Activated CD4-positive, CD25-positive, alpha-beta regulatory T cell (primary cell): Measurements from ENCODE around the gene SFTPB.
"Not testable (repeated sequence)": the region's sequence is repeated elsewhere in the genome, so short reads cannot be mapped to it uniquely, and the experiment has no call there.

Experiments
- DNase-seq, 4 experiments: peaks; one replicate each; lab custom pipeline; 2025; lab: John Stamatoyannopoulos, UW

Gene SFTPB

DNA sequence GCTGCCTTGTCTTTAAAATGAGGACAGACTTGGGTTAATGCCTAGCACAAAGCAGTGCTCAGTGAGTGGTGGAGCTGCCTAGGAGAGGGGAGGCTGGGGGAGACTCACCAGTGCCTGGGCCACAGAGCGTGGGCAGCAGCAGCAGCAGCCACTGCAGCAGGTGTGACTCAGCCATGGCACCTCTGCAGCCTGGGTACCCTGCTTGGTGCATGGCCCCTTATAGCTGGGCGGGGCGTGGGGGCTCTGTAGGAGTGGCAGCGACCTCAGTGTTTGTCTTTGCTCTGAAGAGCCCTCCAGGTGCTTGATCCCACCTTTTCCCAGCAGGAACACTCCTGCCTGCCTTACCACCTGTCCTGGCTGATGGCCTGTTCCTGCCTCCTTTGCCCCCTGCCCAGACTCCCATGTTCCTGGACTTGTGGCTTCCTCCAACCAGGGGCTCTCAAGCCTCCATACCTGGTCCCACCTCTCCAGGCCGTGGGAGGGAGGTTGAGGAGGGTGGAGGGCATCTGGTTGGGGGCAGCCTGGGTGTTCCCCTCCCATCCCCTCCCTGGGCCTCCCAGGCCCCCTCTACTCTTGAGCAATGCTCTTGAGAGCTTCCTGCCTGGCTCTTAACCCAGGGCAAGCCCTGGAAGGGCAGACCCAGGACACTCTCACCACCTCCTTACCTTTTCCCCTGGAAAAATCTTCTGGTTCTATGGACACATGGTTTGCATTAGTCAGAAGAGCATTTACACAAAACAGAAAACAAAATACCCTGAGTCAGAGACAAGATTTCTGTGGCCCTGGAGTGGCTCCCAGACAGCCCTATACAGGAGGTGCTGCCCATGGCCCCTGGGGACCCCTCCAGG is at the start of gene SFTPB:
SFTPB (minus strand) TSS at position 191 of the 848 bp plus-strand sequence; CDS start at position 175, 16 bp downstream.
- no peak for DNase-seq

DNA sequence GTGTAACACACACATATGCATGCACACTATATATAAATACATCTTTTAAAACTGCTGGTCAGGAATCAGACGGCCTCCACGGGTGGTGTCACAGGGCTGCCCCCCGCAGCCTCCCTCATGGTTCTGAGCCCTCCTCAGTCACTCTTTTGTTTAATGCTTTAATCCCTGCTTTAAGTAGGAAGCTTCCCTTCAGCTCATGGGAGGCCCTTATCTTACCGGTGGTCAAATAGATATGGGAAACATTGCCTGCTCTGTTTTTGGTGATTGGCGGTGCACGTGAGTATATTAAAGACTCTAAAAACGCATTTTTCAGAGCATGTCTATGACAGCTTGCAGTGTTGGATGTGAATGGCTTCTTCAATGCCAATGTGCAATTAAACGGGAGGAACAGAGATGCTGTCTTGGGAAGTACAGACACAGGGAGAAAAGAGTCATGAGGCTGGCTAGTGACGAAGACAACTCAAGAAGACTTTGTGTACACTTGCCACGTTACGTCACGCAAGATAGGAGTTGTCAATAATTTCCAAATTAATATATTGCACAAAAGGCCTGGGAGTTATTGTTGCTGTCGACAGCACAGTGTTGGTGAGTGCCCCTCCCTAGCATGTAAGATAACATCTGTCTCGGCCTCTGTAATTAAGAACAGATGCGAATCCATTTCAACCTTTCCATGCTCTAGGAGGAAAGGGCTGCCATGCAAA is 49.5 kb upstream of the SFTPB start:
- no peak for DNase-seq

DNA sequence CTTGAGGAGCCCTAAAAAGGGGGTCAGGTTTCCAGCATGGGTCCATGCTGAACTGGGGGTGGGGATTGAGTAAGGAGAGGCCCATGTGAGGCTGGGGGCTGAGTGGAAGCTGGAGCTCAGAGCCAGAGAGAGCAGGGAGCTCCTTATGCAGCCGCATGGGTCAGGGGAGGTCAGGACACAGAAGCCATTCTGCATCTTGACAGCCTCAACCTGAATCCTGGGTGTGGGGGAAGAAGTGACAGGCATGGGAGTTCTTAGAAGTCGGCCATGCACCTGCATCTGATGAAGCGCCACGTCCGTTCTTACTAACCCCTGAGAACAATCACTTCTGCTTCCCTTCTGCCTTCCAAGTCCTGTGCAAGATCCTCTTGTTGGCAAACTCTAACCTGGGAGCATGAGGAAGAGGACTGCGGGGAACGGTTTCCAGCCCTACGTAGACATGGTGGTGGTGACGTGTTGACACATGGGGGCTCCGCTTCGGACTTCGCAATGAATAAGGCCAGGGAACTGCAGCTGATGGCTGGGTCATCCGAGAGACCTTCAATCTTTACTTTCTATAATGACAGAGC is 48.4 kb upstream of the SFTPB start:
- DNase-seq = no peak

DNA sequence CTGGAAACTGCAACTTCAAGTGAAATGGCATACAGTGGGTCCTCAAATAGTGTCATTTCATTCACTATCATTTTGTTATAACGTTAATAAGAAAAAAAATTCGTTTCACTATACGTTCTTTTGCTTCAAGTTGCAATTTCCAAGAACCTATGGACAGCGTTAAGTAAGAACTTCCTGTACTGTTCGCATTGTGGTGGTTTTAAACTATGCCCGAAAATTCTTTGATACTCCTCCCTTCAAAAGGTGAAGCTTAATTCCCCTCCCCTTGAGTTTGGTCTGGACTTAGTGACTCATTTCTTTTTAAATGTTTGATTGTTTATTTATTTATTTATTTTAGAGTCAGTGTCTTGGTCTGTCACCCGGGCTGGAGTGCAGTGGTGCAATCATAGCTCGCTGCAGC is 46.8 kb upstream of the SFTPB start:
- DNase-seq = no peak

DNA sequence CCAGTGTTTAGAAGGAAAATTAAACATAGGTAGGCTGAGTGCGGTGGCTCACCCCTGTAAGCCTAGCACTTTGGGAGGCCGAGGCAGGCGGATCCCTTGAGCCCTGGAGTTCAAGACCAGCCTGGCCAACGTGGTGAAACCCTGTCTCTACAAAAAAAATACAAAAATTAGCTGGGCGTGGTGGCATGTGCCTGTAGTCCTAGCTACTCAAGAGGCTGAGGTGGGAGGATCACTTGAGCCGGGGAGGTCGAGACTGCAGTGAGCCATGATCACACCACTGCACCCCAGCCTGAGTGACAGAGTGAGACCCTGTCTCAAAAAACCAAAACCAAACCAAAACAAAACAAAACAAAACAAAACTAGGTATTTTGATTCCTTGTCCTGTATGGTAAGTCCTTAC is 46.4 kb upstream of the SFTPB start:
- DNase-seq = not testable (repeated sequence)

DNA sequence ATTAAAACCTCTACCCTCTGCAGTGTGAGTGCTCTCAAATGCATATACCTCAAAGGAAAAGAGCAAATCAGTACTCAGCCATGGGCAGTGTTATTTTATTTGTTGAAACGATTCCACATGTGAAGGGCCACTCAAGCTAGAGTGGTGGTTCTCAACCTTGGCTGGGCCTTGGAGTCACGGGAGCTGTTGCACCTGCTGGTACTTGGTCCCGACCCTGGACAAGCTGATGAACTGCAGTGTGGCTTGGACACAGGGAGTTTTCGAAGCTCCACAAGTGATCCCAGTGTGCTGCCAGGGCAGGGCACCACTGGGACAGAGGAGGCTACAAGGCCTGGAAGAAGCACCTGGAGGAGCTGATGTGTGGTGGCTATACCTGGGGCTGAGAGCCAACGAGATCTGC is 45.8 kb upstream of the SFTPB start:
- no peak for DNase-seq

DNA sequence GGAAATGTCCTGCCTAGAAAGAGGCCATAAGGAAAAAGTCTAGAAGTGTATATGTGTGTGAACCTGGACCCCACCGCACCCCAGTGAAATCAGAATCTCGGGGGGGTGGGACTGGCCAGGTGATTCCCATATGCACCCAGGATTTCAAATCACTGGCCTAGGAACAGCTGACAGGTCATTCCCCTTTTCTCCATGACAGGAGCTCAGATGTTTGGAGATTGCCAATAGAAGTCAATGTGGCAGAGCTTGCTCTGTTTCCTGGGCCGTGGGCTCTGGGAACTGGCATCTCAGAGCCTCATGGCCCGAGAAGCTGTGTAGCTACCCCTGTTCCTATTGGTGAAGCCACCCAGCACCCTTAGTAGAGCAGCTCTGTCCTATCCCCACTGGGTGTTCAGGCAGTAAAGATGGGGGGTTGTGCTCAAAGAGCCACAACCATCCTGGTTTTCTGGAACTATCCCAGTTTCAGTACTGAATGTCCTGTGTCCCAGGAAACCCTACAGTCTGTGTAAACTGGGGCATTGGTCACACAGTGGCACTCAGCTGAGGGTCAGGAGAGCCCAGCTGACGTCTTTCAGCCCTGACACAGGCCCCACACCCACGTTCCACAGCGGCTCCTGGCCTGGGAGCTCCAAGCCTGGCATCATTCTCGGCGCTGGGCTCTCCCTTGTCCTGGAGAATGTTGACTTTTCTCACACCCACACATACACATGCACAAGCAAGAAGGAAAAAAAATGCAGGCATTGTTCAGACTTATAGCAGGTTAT is 45.0 kb upstream of the SFTPB start:
- DNase-seq = no peak

DNA sequence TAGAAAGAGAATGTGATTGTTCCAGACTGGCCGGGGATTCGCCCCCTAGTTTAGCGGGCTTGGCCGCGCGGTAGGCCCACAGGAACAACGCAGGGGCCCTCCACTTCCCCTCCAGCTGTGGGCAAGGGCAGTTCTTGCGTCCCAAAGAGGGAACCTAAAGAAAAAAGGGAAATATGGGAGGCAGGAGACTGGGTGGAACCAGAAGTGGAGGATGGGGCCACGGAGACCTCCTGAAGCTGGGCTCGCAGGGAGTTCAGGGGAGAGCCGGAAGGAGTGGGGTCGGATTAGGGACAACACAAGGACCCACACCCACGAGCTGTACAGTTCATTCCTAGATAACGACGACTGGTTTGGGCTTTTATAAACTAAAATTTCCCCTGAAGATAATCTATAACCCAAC is 44.3 kb upstream of the SFTPB start:
- DNase-seq = no peak

DNA sequence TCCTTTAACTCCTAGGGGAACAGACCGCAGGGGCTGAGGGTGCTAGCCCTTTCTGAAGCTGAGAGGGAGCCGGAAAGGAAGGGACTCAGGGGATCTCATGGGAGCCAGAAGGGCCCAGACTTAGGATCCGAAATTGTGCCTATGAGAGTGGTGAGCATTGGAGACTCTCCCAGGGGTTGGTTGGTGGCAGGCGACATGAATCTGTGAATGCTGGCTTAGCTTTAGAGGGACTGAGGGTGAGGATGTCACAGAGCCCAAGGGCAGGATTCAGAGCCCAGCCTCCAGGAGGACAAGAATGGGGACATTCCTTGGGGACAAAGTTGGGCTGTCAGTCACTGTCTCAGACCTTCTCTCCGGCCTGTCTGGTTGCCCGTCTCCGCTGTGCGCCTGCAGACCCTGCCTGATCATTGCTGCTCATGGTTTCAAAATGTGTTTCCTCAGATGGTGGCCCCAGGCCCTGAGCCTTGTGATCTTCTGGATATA is 43.6 kb upstream of the SFTPB start:
- DNase-seq = no peak

DNA sequence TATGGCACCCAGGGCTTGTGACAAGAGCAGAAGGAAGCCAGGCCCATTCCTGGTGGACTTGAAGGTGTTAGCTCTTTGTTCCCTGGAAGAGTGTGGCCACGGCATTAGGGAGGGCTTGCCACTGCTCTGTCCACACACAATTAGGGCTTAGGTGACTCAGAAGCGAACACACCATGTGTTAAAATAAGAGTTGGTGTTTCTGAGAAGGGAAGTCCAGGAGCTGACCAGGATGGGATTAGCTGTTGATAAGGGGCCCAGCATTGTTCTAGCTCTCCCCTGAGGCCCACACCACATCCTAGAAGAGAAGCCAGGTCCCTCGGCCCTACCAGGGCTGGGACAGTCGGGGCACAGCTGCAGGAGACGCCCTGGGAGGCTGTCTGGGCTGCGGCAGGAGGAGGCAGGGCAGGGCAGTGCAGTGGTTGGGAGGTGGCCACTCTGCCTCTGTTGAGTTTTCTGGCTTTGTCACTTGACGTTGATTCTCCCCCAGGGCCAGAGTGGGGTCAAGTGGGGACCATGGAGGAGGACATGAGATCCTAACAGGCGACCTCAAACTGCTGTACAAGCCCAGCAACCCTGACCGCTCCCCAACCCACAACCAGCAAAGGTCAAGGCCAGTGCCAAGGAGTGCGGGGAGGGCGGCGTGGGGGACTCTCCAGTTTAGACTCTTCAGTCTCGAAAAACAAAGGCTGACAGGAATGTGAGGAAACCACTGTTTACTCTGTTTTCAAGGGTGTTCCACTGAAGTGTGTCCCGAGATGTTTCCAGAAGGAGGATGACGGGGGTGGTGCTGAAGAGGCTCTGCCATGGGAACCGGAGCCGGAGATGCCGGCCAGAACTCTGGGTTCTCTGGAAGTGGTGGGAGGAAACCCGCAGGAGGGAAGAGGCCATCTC is 42.9 kb upstream of the SFTPB start:
- DNase-seq = no peak

DNA sequence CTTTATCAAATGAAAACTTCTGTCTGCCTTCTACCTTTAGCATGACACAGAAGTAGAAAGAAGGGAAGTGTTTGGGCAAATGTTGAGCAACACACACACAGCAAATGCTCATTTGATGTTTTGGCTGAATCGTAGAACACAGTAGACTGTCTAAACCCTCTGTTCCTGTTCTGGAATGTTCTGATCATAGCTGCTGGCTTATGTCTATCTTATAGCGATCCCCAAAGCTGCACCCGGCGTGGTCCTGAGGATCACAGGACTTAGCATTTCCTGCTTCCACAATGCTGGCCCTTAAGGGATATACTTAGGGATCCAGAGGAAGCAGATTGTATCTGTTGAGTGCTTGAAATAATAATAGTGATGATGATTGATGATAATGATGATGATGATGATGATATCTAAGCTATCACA is 41.4 kb upstream of the SFTPB start:
- no peak for DNase-seq

DNA sequence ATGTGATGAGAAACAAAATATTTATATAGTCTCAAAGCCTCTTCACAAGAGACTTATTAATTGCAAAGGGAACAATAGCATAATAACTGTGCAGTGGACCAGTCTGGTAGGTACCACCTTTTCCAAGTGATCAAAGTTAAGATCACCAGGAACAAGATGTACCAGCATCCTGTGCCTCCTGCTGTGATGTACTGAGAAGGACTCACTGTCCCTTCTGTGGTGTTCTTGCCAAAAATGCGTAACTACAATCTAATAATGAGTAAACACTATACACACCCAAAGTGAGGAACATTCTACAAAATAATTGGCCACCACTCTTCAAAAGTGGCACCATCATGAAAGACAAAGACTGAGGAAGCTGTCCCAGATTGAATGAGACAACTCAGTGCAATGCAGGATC is 40.6 kb upstream of the SFTPB start:
- no peak for DNase-seq

DNA sequence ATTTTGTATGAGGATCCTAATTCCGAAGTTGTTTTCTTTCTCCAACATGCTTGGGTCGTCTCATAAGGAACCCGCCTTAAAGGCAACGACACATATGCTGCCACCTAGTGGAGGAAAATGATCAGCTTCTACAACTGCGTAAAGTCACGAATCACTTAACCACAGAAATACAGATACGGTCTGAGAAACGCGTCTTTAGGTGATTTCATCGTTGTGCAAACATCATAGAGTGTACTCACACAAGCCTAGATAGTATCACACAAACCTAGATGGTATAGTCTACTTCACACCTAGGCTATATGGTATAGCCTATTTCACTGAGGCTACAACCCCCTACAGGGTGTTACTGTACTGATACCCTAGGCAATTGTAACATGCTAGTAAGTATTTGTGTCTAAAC is 39.3 kb upstream of the SFTPB start:
- peak; percentile 14 to 46 (median 28) for DNase-seq

DNA sequence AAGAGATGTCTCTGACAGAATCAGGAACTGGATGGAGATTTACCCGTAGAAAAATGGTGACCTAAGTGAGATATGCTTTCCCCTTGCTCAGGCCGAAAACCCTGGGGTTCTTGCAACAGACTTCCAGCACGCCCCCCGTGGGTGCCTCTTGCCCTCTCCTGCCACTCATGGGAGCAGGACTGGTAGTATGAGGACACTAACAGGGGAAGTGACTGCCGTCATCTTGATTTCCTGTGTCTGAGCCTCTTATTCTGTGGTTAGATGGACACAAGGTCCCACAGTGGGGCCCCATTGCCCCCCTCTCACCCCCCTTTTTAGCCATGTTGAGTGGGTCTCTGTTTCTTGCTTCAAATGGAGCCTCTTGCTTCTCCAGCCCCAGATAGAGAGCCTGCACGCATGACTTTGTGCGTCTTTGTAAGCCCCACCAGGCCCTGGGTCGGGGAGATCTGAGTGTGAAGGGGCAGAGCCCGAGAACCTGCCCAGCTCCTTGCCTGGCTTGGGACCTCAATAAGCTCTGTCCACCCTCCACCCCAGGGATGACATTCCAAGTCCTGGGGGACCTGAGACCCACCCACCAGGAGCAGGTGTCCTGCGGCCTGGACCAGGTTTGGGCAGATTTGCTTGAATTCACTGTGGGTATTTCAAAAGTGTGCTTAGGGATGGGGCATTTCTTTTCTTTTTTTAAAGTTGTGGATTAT is 38.7 kb upstream of the SFTPB start:
- DNase-seq = no peak

DNA sequence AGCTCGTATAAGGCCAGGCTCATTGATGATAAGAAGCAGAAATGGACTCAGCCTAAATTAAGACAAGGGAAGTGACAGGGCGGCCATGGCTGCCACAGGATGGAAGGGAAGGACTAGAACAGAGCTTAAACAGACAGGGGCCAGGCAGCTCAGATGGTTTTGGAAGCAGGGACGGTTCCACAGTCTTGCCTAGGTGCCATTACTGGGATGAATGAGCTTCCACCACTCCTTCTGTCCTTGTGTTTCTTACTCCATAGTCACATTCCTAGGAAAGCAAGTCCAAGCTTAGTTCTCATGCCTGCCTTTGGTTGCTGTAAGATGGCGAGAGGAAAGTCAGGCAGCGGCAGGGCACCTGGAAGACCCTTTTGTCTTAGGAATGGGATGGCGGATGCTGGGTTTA is 38.1 kb upstream of the SFTPB start:
- DNase-seq = no peak

DNA sequence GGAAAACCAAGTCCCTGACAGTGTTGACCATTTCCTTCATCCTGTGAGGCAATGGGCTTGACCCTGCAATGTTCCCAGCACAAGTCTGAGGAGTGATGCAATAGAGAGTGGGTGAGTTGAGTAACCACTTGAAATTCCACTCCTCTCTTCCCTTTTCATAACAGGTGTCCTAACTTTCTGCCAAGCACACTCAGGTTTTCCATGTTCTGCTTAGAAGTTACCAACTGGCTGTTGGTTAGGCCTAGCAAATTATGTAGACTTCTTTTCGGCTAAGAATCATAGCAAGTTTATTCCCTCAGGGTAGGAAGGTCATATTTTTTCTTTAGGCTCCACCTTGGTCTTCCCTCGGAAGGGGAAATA is 37.7 kb upstream of the SFTPB start:
- no peak for DNase-seq

DNA sequence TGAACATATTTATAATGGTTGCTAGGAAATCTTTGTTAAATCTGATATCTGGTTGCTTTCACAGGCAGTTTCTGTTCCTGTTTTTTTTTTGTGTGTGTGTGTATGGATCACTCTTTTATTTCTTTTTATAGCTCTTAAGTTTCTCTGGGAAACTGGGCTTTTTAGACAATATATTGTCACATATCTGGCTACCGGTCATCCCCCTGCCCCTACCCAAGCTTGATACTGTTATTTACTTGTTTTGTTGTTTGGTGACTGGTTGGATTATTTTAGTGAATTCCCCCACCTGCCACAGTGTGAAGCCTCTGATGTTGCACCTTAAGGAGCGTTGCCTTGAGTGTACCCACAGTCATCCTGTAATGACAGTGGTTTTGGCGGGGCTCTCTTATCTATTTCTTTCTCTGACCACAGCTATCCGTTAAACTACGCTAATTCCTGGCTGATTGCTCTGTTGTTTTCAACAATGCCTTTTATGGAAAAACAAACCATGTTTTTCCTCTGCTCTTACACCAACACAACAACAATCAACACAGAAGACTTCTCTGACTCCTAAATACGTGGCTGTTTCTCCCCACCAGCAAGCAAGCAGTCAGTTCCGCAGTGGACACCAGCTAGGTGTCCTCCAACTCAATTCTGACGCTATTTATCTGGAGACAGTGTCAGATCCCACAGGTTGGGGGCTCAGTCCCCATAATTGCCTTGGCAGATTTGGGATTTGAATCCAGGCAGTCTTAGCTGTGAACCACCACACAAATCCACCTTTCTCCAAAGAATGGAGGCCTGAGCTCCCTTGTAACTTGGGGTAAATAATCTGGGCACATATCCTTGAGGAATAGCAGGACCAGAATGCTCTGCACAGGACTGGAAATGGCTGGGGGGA is 37.0 kb upstream of the SFTPB start:
- DNase-seq = no peak

DNA sequence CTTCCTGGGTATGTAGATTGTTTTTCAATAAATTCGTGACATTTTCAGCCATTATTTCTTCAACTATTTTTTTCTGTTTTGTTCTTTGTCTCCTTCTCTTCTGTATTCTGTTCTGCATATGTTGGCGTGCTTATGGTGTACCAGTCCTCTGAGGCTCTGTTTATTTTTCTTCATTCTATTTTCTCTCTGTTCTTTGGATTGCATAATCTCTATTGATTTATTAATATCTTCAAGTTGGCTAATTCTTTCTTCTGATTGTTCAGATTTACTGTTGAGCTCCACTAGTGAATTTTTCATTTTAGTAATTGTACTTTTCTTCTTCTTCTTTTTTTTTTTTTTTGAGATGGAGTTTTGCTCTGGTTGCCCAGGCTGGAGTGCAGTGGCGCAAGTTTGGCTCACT is 36.0 kb upstream of the SFTPB start:
- DNase-seq = no peak

DNA sequence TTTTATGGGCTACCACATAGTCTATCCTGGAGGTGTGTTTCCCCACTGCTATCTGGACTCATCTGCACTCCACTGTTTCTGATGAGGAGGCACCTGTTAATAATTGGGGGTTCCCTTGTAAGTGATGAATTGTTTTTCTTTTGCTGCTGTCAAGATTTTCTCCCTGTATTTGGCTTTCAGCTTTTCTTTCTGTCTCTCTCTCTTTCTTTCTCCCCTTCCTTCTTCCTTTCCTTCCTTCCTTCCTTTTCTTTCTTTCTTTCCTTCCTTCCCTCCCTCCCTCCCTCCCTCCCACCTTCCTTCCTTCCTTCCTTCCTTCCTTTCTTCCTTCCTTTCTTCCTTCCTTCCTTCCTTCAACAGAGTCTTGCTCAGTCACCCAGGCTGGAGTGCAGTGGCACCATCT is 35.3 kb upstream of the SFTPB start:
- DNase-seq = no peak

DNA sequence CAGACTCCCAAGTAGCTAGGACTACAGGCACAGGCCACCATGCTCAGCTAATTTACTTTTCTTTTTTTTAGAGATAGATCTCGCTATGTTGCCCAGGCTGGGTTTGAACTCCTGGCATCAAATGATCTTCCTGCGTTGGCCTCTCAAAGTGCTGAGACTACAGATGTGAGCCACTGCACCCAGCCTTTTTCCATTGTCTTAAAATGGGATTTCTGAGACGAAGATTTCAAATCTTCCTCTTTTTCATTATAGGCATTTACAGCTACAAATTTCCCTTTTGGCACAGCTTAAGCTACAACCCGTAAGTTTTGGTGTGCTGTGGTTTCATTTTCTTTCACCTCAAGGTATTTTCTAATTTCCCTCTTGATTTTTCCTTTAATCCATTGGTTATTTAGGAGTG is 34.8 kb upstream of the SFTPB start:
- no peak for DNase-seq
